K562 treated with DMSO at 1 percent for 48 hours (cell line): ENCODE measurements around the gene ZNF783. TPM values are rescaled to one million over a fixed set of nuclear protein-coding genes. Genes with fewer than 3 reads are reported as not detected.

Experiments
- total RNA-seq: library from RNA; unstranded; fragments of 300-600 nt; gene quantifications from 2 replicates; pipeline ENCODE4 v1.2.3, GENCODE V29; 2022; ENCODE audit warnings: low replicate concordance; ENCODE audit errors: extremely low read depth

Gene ZNF783
- total RNA-seq: not detected in 2 replicates

GRCh38 chr7:149261829-149262617 lies at the start of gene ZNF783:
Gene ZNF783, plus strand, starts transcription at chr7:149262196. Its CDS starts 138 bp downstream, at chr7:149262334.

DNA sequence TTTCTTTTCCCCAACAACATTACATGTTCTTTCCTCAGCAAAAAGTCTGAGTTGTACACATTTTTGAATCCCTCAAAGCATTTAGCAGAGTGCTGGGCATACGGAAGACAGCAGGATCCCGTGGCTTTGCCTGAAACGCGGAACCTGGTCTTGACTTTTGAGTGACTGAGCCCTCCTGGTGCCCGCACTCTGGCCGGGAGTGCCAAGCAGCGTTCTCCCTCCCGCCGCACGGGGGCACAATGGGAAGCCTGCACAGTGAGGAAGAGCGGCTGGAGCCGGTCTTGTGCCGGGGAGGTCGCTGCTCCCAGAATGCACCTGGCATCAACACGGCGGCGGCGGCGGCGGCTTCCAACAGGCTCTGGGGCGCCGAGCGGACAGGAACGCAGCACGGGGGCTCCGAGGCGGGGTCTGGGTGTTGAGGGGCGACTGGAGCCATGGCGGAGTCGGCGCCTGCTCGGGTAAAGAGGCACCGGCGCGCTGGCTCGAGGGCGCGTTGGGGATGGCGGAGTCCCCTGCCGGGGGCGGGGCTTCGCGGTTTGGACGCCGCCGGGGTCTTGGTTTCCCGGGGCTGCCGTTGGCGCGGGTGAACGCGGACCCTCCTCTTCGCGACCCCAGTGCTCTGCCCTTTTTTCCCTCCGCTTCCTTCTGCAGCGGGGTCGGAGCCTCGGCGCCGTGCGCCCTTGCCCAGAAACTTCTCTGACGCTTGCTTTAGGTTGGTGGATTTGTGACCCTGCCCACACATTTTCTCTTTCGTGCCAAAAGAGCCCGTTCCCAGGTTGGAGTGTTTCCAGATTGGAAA lies 22.5 kb upstream of the ZNF783 start, which contains the start of gene ZNF212:
ZNF212 (plus strand) TSS at position 307 of the 799 bp plus-strand sequence; CDS start at position 435, 128 bp downstream.

Other genes with a start within 250 kb of the ZNF783 start
- not detected in 2 replicates for gene PDIA4, start 233.7 kb upstream of the ZNF783 start, total RNA-seq
- not detected in 2 replicates for gene ZNF786, start 171.5 kb upstream of the ZNF783 start, total RNA-seq
- not detected in 2 replicates for gene ZNF425, start 135.9 kb upstream of the ZNF783 start, total RNA-seq
- gene ZNF398, start 114.7 kb upstream of the ZNF783 start, total RNA-seq: not detected in 2 replicates
- gene ZNF282, start 66.7 kb upstream of the ZNF783 start, total RNA-seq: not detected in 2 replicates
- not detected in 2 replicates for gene ZNF212, start 22.5 kb upstream of the ZNF783 start, total RNA-seq
- not detected in 2 replicates for gene ZNF777, start 198.9 kb downstream of the ZNF783 start, total RNA-seq
- not detected in 2 replicates for gene ZNF746, start 235.6 kb downstream of the ZNF783 start, total RNA-seq